Pulmonary artery endothelial cell (primary cell): ENCODE results near the gene MCC. TPM values are rescaled to one million over a fixed set of nuclear protein-coding genes. Genes with fewer than 3 reads are reported as not detected.
A peak's percentile ranks its signal among the peaks of the same experiment; 100 is the strongest.

Experiments used
- DNase-seq: peaks from one replicate; pipeline ENCODE4 v3.0.0-alpha.2; 2011; ENCODE audit warnings: low read depth, low spot score
- total RNA-seq: library from RNA; depleted of rRNA; stranded (reverse); fragments of >200 nt; gene quantifications from 2 replicates; pipeline ENCODE4 v1.2.3, GENCODE V29; 2014

MCC gene
- total RNA-seq = 44.7 and 79.4 TPM in 2 replicates

- no peak for DNase-seq
Observed at GRCh38 chr5:113487781-113488644, at the start of gene MCC. TSS of gene MCC (minus strand) at chr5:113488453.

- no peak for DNase-seq
Observed at GRCh38 chr5:113531481-113532159, 43.4 kb upstream of the MCC start.

- DNase-seq = no peak
Observed at GRCh38 chr5:113527746-113528145, 39.5 kb upstream of the MCC start.

- peak; percentile 17 for DNase-seq
Observed at GRCh38 chr5:113526421-113526820, 38.2 kb upstream of the MCC start.

GRCh38 chr5:113524927-113525326, 36.7 kb upstream of the MCC start:
- no peak for DNase-seq

GRCh38 chr5:113523168-113523567, 34.9 kb upstream of the MCC start:
- no peak for DNase-seq

GRCh38 chr5:113520899-113521298, 32.6 kb upstream of the MCC start:
- DNase-seq = no peak

- DNase-seq = no peak
Observed at GRCh38 chr5:113520429-113520828, 32.2 kb upstream of the MCC start.

GRCh38 chr5:113519412-113519811, 31.2 kb upstream of the MCC start:
- no peak for DNase-seq

- DNase-seq = no peak
Observed at GRCh38 chr5:113518884-113519283, 30.6 kb upstream of the MCC start.

GRCh38 chr5:113514289-113514635, 26.0 kb upstream of the MCC start:
- no peak for DNase-seq

GRCh38 chr5:113513384-113514288, 25.4 kb upstream of the MCC start, which contains the start of gene YTHDC2:
TSS of gene YTHDC2 (plus strand) at chr5:113513694. CDS start at chr5:113513896, 202 bp downstream.
- DNase-seq = peak; percentile 54

- DNase-seq = no peak
Observed at GRCh38 chr5:113512341-113512740, 24.1 kb upstream of the MCC start.

GRCh38 chr5:113510836-113511451, 22.7 kb upstream of the MCC start:
- no peak for DNase-seq

GRCh38 chr5:113508756-113509155, 20.5 kb upstream of the MCC start:
- DNase-seq = no peak

GRCh38 chr5:113507601-113508000, 19.3 kb upstream of the MCC start:
- DNase-seq = no peak

GRCh38 chr5:113505181-113505580, 16.9 kb upstream of the MCC start:
- DNase-seq = no peak

- no peak for DNase-seq
Observed at GRCh38 chr5:113503146-113503545, 14.9 kb upstream of the MCC start.

GRCh38 chr5:113502073-113502472, 13.8 kb upstream of the MCC start:
- DNase-seq = no peak

- DNase-seq = no peak
Observed at GRCh38 chr5:113495422-113495841, 7.2 kb upstream of the MCC start.

- no peak for DNase-seq
Observed at GRCh38 chr5:113493446-113493845, 5.2 kb upstream of the MCC start.
